ENCODE results near the gene UBR4.
"Not testable (repeated sequence)": the region's sequence is repeated elsewhere in the genome, so short reads cannot be mapped to it uniquely, and the experiment has no call there.

The UBR4 gene

DNA sequence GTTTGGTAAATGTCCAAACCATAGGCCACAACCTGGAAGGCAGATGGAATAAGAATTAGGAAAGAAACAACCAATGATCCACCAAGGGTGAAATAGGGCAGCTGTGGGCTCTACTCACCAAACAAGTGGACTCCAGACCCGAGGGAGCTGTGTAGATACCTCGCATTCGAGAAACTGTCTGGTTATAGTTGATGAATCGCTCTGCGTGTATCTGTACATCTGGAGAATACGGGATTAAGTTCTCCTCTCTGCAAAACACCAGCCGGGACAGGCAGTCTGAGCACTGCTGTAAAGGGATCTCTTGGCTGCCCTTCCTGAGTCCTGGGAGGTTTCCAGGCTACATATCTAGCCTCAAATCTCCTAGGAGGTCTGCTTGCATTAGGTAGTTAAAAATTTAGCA, 9.4 kb upstream of the UBR4 start:
- no peak for DNase-seq

DNA sequence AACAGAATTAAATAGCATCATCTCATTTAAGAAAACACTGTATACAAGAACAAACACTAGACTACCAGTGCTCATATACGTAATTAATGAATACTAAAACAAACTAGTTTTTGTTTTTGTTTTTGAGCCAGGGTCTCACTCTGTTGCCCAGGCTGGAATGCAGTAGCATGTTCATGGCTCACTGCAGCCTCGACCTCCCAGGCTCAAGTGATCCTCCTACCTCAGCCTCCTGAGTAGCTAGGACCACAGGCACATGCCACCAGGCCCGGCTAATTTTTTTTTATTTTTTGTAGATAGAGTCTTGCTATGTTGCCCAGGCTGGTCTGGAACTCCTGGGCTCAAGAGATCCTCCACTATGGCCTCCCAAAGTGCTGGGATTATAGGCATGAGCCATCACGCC, 6.5 kb upstream of the UBR4 start:
- not testable (repeated sequence) for DNase-seq

DNA sequence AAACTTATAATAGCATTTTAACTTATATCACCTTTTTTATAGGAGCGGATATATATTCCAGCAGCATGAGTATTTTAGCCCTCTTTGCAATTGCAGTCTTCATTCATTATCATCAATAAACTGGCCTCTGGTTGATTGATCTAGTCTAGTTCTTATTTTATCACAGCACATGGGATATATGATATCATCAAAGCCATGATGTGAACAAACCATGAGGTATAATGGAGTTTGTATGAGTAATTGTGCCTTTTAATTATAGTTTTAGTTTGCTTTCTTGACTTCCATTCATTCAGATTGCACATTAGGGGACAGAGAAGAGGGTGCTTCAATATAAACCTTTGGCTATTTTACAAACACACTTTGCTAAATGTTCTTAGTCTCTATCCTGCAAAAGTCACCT, 3.5 kb upstream of the UBR4 start:
- DNase-seq = no peak

DNA sequence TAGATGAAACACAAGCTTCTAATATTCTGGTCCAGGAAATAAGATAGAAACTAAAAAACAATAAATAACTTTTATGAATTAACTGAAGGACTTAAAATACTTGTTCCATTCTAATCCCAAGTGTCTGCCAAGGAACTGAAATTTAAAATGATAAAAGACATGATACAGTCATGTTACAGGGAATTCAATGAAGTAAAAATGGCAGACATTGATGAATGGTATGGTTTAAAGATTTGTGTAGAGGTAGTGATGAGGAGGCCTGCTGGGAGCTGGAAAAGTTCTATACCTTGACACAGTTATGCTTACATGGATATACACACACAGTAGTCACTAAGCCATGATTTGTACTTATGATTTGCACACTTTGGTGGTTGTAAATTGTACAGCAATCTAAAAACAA, 2.1 kb upstream of the UBR4 start:
- DNase-seq = no peak

DNA sequence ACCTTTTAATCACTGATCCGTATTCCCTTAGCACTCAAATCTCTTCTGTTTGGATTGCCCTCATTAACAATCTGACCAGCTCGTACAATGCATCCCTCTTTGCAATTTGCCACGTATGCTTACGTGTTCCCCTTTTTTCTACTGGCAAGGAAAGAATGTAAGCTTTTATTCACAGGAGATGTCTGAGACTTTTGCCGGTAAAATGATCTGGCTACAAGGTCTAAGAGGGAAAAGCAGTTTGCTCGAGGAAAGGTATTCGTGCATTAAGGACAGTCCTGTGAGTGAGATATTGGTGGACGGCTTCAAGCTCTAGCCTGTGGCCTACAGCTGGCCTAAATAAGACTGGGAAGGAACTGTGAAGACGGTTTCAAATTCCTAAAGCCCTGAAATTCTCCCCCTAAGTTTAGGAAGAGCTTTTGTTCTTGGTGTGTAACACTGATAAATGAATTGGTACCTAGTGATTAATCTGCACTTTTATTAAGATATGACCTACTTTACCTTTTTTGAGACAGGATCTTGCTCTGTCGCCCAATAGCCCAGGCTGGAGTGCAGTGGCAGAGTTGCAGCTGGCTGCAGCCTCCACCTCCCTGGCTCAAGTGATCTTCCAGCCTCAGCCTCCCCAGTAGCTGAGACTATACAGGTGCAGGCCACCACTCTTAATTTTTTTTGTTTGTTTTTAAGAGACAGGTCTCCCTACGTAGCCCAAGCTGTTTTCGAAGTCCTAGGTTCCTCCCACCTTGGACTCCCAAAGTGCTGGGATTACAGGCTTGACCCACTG, 895 bp upstream of the UBR4 start:
- no peak for DNase-seq

DNA sequence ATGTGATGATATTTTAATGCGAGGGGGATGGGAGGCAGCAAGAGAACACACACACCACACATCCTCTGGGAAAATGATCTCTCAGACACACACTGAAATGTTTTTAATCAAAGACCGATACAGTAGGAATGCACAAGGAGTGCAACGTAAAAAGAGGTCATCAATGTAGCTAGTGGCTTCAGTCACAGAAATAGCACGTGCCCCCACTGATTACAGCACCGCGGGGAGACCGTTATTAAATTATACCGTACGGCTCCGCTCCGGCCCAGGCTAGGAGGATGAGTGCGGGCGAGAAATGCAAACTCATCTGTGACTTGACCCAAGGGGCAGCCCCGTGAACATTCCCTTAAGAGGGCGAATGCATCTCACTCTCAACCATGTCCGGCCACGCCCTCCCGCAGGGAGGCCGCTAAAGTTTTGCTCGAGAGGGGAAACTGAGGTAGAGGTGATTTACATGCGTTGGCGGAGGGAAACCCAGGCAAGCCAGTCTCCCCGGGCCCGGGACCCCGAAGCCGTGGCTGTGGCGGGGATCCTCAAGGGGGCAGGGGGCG, 552 bp downstream of the UBR4 start:
- no peak for DNase-seq

- no peak for DNase-seq
Measured at GRCh38 chr1:19208710-19209438, 1.2 kb downstream of the UBR4 start.

DNA sequence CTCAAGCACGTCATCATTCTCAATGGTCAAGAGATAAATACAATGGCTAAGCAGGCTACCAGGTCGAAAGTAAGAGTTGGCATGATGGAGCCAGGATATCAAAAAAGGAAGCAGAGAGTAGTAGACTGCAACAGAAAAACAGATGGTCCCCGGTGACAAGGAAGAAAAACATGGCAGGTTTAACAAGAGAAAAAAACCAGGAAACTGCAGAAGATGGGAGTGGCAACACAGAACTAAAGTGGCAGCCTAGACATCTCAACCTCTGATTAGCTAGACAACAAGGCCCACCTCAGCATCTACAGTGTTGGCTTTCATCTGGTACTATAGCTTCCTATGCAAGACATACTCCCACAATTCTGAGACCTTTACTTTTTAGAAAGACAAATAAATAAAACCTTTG, 3.1 kb downstream of the UBR4 start:
- DNase-seq = no peak

DNA sequence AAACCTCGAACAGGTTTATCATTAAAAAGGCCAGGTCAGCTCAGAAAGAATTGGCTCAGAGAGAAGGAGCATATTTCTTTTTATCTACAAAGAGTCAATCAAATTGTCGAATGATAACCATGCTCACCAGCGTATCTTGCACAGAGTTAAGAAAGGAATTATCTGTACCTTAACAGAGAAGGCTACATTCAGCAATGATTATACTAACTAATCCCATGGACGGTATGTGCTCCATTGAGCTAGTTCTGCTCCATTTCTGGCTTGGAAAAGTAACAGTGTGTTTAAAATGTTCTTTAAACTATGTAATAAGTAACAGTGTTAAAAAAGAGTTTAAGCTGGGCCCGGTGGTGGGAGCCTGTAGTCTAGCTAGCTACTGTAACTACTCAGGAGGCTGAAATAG, 4.2 kb downstream of the UBR4 start:
- DNase-seq = no peak

DNA sequence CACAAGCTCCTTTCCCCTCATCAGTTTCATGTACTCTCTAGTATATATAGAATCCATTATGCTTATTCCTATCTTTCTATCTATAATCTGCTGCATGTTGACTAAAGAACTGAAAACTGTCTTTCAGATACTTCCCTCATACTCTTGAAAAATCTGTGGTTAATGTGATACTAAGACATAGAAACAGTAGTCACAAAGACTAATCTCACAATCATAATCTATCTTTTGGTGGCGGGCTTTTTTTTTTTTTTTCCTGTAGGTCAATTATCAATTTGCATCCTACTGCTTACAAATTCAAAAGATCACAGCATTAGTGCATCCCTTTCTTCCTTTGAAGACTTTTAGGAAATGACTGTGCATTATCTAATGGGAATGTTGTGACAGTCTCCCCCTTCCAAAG, 4.7 kb downstream of the UBR4 start:
- no peak for DNase-seq

DNA sequence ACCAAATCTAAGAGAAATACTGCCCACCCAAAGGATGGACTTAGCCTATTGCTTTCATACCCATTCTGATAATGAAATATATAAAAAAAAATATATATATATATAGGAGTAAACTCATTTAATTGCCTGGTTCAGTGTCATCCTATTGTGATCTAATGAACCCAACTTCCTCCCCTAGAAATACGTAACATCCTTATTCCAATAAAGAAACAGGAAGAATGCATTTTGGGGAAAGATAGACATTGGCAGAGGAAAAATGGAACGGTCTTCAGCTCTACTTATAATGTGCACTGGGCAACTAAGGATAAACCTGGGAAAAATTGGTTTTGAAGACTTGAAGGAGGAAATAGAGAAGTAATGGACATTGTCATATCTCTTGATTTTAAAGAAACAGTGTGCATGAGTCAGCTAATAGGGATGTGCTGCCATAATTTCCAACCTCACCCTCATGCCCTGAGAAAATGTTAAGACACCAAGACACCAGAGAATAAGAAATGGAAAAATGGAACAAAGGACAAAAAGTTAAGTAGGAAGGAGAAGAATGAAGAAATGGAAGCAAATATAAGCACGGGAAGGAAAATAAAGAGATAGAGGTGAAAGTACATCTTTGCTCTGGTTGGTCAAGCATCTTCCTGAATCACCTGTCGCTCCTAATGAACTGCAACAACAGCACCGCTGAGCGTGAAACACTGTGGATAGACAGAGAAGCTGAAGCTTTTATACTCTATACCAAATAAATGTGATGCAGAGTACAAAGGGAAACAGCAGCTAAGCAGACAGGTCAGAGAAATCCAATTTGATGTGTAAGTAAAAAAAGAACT, 5.4 kb downstream of the UBR4 start:
- no peak for DNase-seq

GRCh38 chr1:19203440-19203839, 6.6 kb downstream of the UBR4 start:
- no peak for DNase-seq

DNA sequence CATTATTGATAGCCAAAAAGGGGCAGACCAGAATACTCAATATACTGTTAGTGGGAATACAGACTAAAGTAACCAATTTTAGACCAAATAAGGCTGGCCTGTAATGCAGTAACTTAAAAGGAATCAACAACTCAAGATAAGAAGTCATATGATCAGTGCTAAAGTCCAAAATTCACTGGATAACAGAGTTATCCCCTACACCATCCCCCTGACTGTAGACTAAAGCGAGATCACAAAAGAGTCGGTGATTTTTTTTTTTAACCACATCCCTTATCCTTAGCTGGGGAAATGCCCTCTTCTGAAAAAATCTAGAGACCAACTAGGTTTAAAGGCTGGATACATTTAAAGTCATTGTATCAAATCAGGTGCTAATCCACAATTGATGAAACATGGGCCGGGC, 7.7 kb downstream of the UBR4 start:
- DNase-seq = no peak

- no peak for DNase-seq
Measured at GRCh38 chr1:19199969-19200604, 10.0 kb downstream of the UBR4 start.

DNA sequence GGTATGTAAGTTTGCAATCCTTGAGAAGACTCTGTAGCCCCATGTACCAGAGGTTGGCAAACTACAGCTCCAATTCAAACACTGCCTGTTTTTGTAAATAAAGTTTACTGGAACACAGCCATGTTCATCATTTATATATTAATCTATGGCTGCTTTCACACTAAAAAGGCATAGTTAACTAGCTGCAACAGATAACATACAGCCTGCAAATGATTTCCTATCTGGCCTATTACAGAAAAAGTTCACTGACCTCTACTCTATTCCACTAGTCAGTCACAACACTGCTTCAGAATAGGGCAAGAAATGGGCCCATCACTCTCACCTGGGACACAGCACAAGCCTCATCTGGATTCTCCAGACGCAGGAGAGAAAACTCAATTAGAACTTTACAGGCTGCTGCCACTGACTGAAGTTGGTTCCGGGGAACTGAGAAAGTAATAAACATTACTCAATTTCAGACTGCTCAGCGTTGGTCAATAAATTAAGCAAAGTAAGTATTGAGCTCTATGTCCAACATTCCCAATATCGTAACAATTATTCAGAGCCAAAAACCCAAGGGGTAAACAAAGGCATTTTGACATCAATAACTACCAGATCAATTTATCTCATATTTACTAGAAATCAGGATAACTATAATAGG, 10.6 kb downstream of the UBR4 start:
- no peak for DNase-seq

GRCh38 chr1:19198820-19199219, 11.2 kb downstream of the UBR4 start:
- DNase-seq = no peak

GRCh38 chr1:19197845-19198244, 12.2 kb downstream of the UBR4 start:
- DNase-seq = no peak

- DNase-seq = no peak
Measured at GRCh38 chr1:19196331-19196730, 13.7 kb downstream of the UBR4 start.

DNA sequence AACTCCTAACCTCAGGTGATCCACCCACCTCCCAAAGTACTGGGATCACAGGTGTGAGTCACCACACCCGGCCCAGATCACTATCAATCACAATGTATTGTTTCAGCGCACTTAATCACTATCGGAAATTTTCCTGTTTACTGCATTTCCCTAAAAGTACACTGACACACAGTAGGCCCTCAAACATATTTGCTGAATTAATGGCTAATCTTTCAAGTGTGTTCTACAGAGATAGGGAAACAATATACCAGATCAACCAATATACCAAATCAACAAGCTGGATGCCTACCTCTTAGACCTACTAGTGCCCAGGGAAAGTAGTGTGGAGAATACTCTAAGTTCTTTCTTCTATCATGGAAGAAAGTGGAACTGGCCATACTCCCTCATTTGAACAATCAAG, 17.1 kb downstream of the UBR4 start:
- no peak for DNase-seq

DNA sequence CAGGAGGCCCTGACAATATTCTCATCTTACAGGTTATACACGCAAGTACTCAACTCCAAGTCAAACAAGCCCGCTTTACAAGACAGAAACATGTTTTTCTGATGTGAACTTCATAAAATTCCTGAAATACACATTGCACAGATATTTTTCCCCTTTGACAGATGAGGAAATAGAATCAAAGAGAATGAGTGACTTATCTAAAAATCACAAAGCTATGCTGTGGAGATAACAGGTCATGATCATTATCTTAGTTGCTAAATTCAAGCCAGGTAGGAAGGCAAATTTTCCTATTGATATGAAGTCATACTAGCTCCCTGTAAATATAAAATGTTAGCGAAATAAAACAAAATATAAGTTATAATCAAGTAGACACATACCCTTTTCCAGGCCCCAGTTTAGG, 18.3 kb downstream of the UBR4 start:
- DNase-seq = no peak

DNA sequence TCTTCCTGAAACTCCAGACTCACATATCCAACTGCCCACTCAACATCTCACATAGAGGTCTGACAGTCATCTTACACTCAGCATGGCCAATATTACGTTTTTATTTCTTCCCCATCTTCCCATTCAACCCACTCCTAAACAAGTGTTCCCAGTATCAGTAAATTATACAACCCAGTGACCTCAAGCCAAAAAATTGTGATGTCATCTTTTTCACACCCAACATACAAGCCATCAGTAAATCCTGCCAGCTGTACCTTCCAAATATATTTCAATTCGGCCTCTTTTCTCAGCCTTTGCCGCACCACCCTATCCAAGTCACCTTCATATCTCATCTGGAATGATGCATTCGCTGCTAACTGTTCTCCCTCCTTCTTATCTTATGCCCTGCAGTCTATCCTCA, 19.6 kb downstream of the UBR4 start:
- no peak for DNase-seq

DNA sequence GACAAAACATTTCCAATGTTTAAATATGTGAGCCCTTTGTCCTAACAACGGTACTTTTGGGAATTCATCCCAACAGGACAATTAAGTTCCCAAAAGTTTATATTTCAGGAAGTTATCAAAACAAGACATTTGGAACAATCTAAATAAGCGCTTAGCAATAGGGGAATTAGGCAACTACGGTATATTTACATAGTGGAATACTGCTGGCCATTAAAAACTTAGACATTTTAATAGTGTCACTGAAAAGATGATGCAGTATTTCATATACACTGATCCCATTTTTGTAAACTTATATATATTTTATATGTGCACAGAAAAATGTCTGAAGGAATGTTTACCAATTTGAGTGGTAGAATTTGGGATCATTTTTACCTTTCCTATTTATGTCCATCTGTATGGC, 20.8 kb downstream of the UBR4 start:
- no peak for DNase-seq

GRCh38 chr1:19187852-19188251, 22.2 kb downstream of the UBR4 start:
- DNase-seq = no peak

Data from activated CD4-positive, alpha-beta T cell treated with anti-CD3 and anti-CD28 coated beads, Interleukin-2, amount 50 U/mL, for 1 hour (primary cell).